ENCODE measurements around the gene GMPS.

GMPS gene

DNA sequence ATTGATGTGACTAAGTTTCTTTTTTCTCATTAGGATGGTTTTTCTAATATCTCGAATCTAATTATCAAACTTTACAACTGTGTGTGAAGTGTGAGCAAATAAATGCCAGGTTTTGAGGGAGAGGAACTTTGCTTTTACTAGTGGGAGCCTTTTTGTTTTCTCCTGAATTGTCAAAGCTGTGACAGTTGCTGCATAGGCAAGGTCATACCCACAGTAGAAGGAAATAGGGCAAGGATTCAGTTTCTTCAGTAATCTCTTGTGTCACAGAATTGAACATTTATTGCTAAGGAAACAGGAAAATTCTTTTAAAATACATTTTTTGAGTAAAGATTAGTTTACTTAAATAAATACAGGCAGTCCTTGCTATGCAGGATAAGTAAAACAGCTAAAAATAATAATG, 19.5 kb downstream of the GMPS start:
- peaks cover 11 to 13% (median 11%) of the 10 kb centered on the region in 3 donors for H3K36me3 ChIP-seq
- no peak for DNase-seq
- H3K27ac ChIP-seq, result no peak overlapping the region
- intact Hi-C loops (cut with DNase I; ENCODE audit: low total_unique reads), result no loop called here
- no peak overlapping the region for H3K4me3 ChIP-seq
- no peaks in the 10 kb centered on the region for H3K9me3 ChIP-seq
- H3K27me3 ChIP-seq, result no peaks in the 10 kb centered on the region
- peaks cover 0 to 23% (median 11%) of the 10 kb centered on the region in 4 donors for H3K4me1 ChIP-seq
- TF ChIP-seq, protein P1, sequence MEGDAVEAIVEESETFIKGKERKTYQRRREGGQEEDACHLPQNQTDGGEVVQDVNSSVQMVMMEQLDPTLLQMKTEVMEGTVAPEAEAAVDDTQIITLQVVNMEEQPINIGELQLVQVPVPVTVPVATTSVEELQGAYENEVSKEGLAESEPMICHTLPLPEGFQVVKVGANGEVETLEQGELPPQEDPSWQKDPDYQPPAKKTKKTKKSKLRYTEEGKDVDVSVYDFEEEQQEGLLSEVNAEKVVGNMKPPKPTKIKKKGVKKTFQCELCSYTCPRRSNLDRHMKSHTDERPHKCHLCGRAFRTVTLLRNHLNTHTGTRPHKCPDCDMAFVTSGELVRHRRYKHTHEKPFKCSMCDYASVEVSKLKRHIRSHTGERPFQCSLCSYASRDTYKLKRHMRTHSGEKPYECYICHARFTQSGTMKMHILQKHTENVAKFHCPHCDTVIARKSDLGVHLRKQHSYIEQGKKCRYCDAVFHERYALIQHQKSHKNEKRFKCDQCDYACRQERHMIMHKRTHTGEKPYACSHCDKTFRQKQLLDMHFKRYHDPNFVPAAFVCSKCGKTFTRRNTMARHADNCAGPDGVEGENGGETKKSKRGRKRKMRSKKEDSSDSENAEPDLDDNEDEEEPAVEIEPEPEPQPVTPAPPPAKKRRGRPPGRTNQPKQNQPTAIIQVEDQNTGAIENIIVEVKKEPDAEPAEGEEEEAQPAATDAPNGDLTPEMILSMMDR (IDR thresholded peaks at IDR 0.05), result no peak

DNA sequence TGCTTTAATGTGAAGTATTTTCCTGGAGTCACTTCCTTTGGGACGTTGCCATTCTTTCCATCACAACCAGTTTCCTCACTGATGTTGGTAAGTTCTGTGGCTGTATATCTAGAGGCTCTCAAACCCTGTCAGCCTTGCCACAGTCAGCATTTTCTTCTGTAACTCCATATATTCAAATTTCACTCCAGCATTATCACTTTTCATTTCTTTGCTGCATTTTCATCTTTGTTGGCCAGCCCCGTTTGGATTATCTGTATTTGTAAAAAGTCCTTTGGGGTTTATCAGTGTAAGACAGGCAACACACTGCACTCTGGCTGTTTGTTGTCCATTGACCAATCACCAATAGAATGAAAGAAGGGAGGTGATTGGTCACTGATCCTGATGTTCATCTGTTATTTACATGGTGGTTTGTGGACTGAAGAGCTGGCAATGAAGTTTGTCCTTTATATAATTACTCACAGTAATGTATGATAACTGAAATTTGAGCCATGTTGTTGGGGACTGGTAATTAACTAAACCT, 20.3 kb downstream of the GMPS start:
- no peaks in the 10 kb centered on the region for H3K27me3 ChIP-seq

DNA sequence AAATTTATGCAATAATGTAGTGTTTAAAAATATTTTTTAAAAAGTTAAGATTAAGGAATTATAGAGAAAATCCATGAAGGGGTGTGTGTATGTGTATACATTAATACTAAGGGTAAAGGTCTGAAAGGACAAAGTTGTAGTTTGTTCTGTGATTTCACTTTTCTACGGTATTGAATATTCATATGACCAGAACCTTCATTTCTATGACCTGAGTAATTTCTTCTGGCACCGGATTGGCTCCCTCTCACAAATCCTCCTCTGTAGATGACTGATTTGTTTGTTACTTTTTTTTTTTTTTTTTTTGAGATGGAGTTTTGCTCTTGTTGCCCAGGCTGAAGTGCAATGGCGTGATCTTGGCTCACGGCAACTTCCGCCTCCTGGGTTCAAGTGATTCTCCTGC, 20.9 kb downstream of the GMPS start:
- H3K4me1 ChIP-seq, result peaks cover 0 to 23% (median 11%) of the 10 kb centered on the region in 4 donors
- intact Hi-C loops (cut with DNase I; ENCODE audit: low total_unique reads), result no loop called here
- no peak overlapping the region for H3K4me3 ChIP-seq
- H3K36me3 ChIP-seq, result peaks cover 18 to 21% (median 19%) of the 10 kb centered on the region in 3 donors
- DNase-seq, result no peak
- no peak overlapping the region for H3K27ac ChIP-seq
- TF ChIP-seq, protein P1 (IDR thresholded peaks at IDR 0.05), result no peak
- H3K27me3 ChIP-seq, result no peaks in the 10 kb centered on the region
- H3K9me3 ChIP-seq, result no peaks in the 10 kb centered on the region

More for the DNA sequence above, 20.3 kb downstream of the GMPS start:
- peaks cover 17 to 19% (median 18%) of the 10 kb centered on the region in 3 donors for H3K36me3 ChIP-seq
- TF ChIP-seq, protein P1 (IDR thresholded peaks at IDR 0.05), result no peak
- no peak overlapping the region for H3K27ac ChIP-seq
- intact Hi-C loops (cut with DNase I; ENCODE audit: low total_unique reads), result no loop called here
- peaks cover 0 to 23% (median 11%) of the 10 kb centered on the region in 4 donors for H3K4me1 ChIP-seq
- no peak for DNase-seq
- no peaks in the 10 kb centered on the region for H3K9me3 ChIP-seq
- H3K4me3 ChIP-seq, result no peak overlapping the region

DNA sequence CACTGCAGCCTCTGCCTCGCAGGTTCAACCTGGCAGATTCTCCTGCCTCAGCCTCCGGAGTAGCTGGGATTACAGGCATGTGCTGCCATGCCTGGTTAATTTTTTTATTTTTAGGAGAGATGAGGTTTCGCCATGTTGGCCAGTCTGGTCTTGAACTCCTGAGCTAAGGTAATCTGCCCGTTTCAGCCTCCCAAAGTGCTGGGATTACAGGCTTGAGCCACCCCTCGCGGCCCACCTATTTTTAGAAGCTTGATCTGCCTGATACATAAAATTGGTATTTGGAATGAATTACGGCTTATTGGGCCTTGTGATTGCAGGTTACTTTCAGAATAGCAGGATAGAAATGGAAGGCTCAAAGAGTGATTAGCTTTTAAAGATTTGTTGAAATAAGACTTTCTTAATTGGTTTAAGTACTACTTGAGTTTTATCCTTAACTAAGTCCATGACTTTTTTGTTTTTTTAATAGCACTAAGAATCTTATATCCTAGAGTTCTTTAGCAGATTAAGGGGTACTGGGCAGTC, 25.0 kb downstream of the GMPS start:
- TF ChIP-seq, protein P1 (IDR thresholded peaks at IDR 0.05), result no peak
- Histone ChIP-seq H3K4me3 (no peak overlapping the region), H3K27me3 (no peaks in the 10 kb centered on the region), H3K4me1 (peaks cover 0 to 9% (median 6%) of the 10 kb centered on the region in 4 donors), H3K27ac (no peak overlapping the region), H3K36me3 (peaks cover 41 to 47% (median 44%) of the 10 kb centered on the region in 3 donors), H3K9me3 (no peaks in the 10 kb centered on the region)
- intact Hi-C loops (cut with DNase I; ENCODE audit: low total_unique reads), result no loop called here
- no peak for DNase-seq

DNA sequence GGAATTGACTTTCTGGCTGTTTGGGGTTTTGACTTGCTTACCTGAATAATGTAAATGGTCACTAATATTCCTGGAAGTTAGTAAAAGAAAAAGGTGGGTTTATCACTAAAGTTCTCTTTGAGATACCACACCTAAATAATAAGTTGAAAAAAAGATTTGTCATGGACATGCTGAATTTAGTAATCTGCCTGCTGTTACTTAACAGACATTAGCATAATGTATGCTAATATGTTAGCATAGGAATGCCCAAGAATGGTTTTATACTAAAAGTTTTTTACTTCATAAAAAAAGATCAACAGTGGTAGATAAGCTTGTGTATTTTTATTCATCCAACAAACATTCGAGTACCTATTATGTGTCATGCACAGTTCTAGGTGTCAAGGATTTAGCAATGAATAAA, 36.5 kb downstream of the GMPS start:
- Histone ChIP-seq H3K36me3 (peaks cover 5 to 50% (median 28%) of the 10 kb centered on the region in 3 donors), H3K27ac (no peak overlapping the region), H3K4me3 (no peak overlapping the region), H3K9me3 (no peaks in the 10 kb centered on the region), H3K27me3 (no peaks in the 10 kb centered on the region), H3K4me1 (peaks cover 0 to under 1% (median 0%) of the 10 kb centered on the region in 4 donors)
- TF ChIP-seq, protein P1 (IDR thresholded peaks at IDR 0.05), result no peak
- intact Hi-C loops (cut with DNase I; ENCODE audit: low total_unique reads), result no loop called here
- DNase-seq, result no peak

Data from tibial artery (tissue), 4 donors.